SK-N-SH (cell line): ENCODE measurements around the gene PPP1R36. TPM values are rescaled to one million over a fixed set of nuclear protein-coding genes. Genes with fewer than 3 reads are reported as not detected.

Experiments used
- CTCF ChIA-PET: fragments of 300-600, 350-600 bp; formaldehyde crosslinking; extraction: SDS; loops from one replicate; lab custom pipeline; 2021; lab: Yijun Ruan, JAX
- POLR2A ChIA-PET: fragments of 350-600 bp; sonication (Branson Sonifier 250); formaldehyde crosslinking; extraction: SDS; loops from one replicate; lab custom pipeline; 2020; ENCODE audit warnings: antibody characterized with exemption, inconsistent platforms; lab: Yijun Ruan, JAX
- DNase-seq: peaks from one replicate; pipeline ENCODE4 v3.0.0; 2012
- H2AFZ ChIP-seq: fragments of 200-600 bp; sonication (generic); 2 replicates; pipeline ENCODE4 v1.8.1; 2016; ENCODE audit warnings: antibody characterized with exemption, mild to moderate bottlenecking, low read depth
- H3F3A ChIP-seq: fragments of 200-600 bp; sonication (generic); replicated peaks from 2 replicates; pipeline ENCODE3; 2016; ENCODE audit warnings: antibody characterized with exemption, mild to moderate bottlenecking; ENCODE audit not compliant: insufficient read depth
- H3K27ac ChIP-seq, 2 experiments: fragments of 200-500 bp in 1 of 2; fragments of 200-600 bp in 1 of 2; sonication (Bioruptor generic) in 1 of 2; sonication (generic), shearing (Covaris generic) in 1 of 2; 2 replicates each; pipeline versions ENCODE4 v1.5.1 to v1.6.1; 2014 to 2016; ENCODE audit warnings: low read depth in 2 of 2, inconsistent platforms in 1 of 2, low read length in 1 of 2, mild to moderate bottlenecking in 1 of 2, mixed read lengths in 1 of 2
- H3K27me3 ChIP-seq: fragments of 200-600 bp; sonication (generic), shearing (Covaris generic); 2 replicates; pipeline ENCODE4 v1.6.1; 2016; ENCODE audit warnings: mixed run types; ENCODE audit not compliant: insufficient read depth
- H3K36me3 ChIP-seq, 2 experiments: fragments of 200-500 bp in 1 of 2; fragments of 200-600 bp in 1 of 2; sonication (Bioruptor generic) in 1 of 2; sonication (generic) in 1 of 2; replicated peaks in 1 of 2; 2 replicates each; pipeline versions ENCODE3 to v1.5.1; 2014 to 2016; ENCODE audit warnings: low read length in 1 of 2, mild to moderate bottlenecking in 1 of 2; ENCODE audit not compliant: insufficient read depth in 2 of 2, control insufficient read depth in 1 of 2
- H3K4me1 ChIP-seq, 2 experiments: fragments of 200-500 bp in 1 of 2; fragments of 200-600 bp in 1 of 2; sonication (Bioruptor generic) in 1 of 2; sonication (generic), shearing (Covaris generic) in 1 of 2; 2 replicates each; pipeline versions ENCODE4 v1.5.1 to v1.6.1; 2014 to 2016; ENCODE audit warnings: low read depth in 1 of 2, low read length in 1 of 2, mixed run types in 1 of 2; ENCODE audit not compliant: insufficient read depth in 2 of 2, control insufficient read depth in 1 of 2
- H3K4me2 ChIP-seq: fragments of 200-600 bp; sonication (generic), shearing (Covaris generic); 2 replicates; pipeline ENCODE4 v1.6.1; 2017; ENCODE audit warnings: mixed run types
- H3K4me3 ChIP-seq, 2 experiments: fragments of 200-500 bp in 1 of 2; fragments of 200-600 bp in 1 of 2; sonication (Bioruptor generic) in 1 of 2; sonication (generic), shearing (Covaris generic) in 1 of 2; 2 replicates each; pipeline versions ENCODE4 v1.5.1 to v1.8.1; 2014 to 2016; ENCODE audit warnings: low read depth in 2 of 2, inconsistent platforms in 1 of 2, low read length in 1 of 2, mild to moderate bottlenecking in 1 of 2, mixed read lengths in 1 of 2, moderate library complexity in 1 of 2
- H3K79me2 ChIP-seq: fragments of 200-600 bp; sonication (generic); 2 replicates; pipeline ENCODE4 v1.8.1; 2017; ENCODE audit warnings: mild to moderate bottlenecking; ENCODE audit not compliant: insufficient read depth
- H3K9ac ChIP-seq: fragments of 200-600 bp; sonication (generic); 2 replicates; pipeline ENCODE4 v1.6.1; 2017; ENCODE audit warnings: mixed run types
- H3K9me2 ChIP-seq: fragments of 200-600 bp; sonication (generic); 2 replicates; pipeline ENCODE4 v1.6.1; 2017; ENCODE audit warnings: mixed run types
- H3K9me3 ChIP-seq: fragments of 200-600 bp; sonication (generic); 2 replicates; pipeline ENCODE4 v1.6.1; 2017; ENCODE audit warnings: mixed run types, mild to moderate bottlenecking, moderate library complexity
- H4K20me1 ChIP-seq: fragments of 200-600 bp; sonication (generic); 2 replicates; pipeline ENCODE4 v1.6.1; 2017; ENCODE audit warnings: mild to moderate bottlenecking, mixed run types; ENCODE audit not compliant: insufficient read depth
- ELF1 ChIP-seq: IDR thresholded peaks from 2 replicates; pipeline ENCODE4 v1.4.0; 2012
- FOXM1 ChIP-seq: IDR thresholded peaks from 2 replicates; pipeline ENCODE4 v1.4.0; 2012; ENCODE audit warnings: low read depth, mild to moderate bottlenecking
- GATA2 ChIP-seq: sonication (generic); formaldehyde crosslinking; IDR thresholded peaks from 2 replicates; pipeline ENCODE4 v1.5.0; 2020; ENCODE audit warnings: mild to moderate bottlenecking, missing genetic modification reagents
- MXI1 ChIP-seq: IDR thresholded peaks from 2 replicates; pipeline ENCODE4 v1.6.1; 2012; ENCODE audit warnings: mild to moderate bottlenecking, low read depth, low read length, improper control_type of control experiment
- NFIC ChIP-seq: IDR thresholded peaks from 2 replicates; pipeline ENCODE4 v1.4.0; 2012; ENCODE audit warnings: borderline replicate concordance
- NRF1 ChIP-seq: IDR thresholded peaks from 2 replicates; pipeline ENCODE4 v1.6.1; 2012; ENCODE audit warnings: low read depth, mild to moderate bottlenecking, low read length
- RFX5 ChIP-seq: IDR thresholded peaks from 2 replicates; pipeline ENCODE4 v1.6.1; 2012; ENCODE audit warnings: mild to moderate bottlenecking, improper control_type of control experiment, low read length
- RXRA ChIP-seq: IDR thresholded peaks from 2 replicates; pipeline ENCODE4 v1.4.0; 2012; ENCODE audit warnings: low read depth, mild to moderate bottlenecking, borderline replicate concordance
- TAF1 ChIP-seq: IDR thresholded peaks from 2 replicates; pipeline ENCODE4 v1.6.1; 2012; ENCODE audit warnings: low read depth, mild to moderate bottlenecking, low read length, moderate library complexity, borderline replicate concordance
- TCF12 ChIP-seq: IDR thresholded peaks from 2 replicates; pipeline ENCODE4 v1.4.0; 2012
- TEAD4 ChIP-seq: IDR thresholded peaks from 2 replicates; pipeline ENCODE4 v1.4.0; 2012; ENCODE audit warnings: mild to moderate bottlenecking, borderline replicate concordance; ENCODE audit not compliant: insufficient read depth
- WGBS: methylation state at CpG from one replicate; pipeline ENCODE4 v1.1.6; 2017; ENCODE audit warnings: low lambda C conversion rate; 5-methylcytosine and 5-hydroxymethylcytosine counted together
- polyA plus RNA-seq, 3 experiments: library from polyadenylated mRNA; depleted of rRNA; stranded (reverse); fragments of >200 nt; gene quantifications; 2 replicates each; pipeline ENCODE4 v1.2.3, GENCODE V29; 2012
- TF ChIP-seq, protein P1 (sequence below): fragments of 200-600 bp; sonication (generic); IDR thresholded peaks from 2 replicates; pipeline ENCODE4 v1.6.1; 2017; ENCODE audit warnings: antibody characterized with exemption, mild to moderate bottlenecking, moderate library complexity
- TF ChIP-seq, protein P2 (sequence below): IDR thresholded peaks from 2 replicates; pipeline ENCODE4 v1.4.0; 2012; ENCODE audit warnings: low read depth, borderline replicate concordance
- TF ChIP-seq, protein P3 (sequence below): IDR thresholded peaks from 2 replicates; pipeline ENCODE4 v1.6.1; 2012; ENCODE audit warnings: mild to moderate bottlenecking, low read depth, low read length, moderate library complexity

Gene PPP1R36
- polyA plus RNA-seq, 1 of the 3 experiments (the other 2 are of a cell fraction): 0.08 TPM

- no peak for DNase-seq
- Histone ChIP-seq H3F3A (peaks cover 14% of the 10 kb centered on the region), H2AFZ (no peak overlapping the region), H3K4me1 (peaks cover 14 to 27% of the 10 kb centered on the region in 2 experiments; a peak in 3 of 4 replicates), H3K4me2 (peak overlapping the region; percentile 98), H3K27ac (no peak overlapping the region), H3K27me3 (no peaks in the 10 kb centered on the region), H3K9me2 (no peaks in the 10 kb centered on the region), H3K9me3 (no peaks in the 10 kb centered on the region), H4K20me1 (peaks cover 67% of the 10 kb centered on the region), H3K9ac (no peak overlapping the region), H3K36me3 (peaks cover under 1 to 7% of the 10 kb centered on the region in 2 experiments), H3K79me2 (peaks cover 90% of the 10 kb centered on the region), H3K4me3 (no peak overlapping the region)
- ChIA-PET POLR2A (no interaction called here), CTCF (interaction anchor here (1.5 to 2.1 kb wide), 3 partner anchors 28 to 164 kb away, joined by 3 to 8 read pairs (median 7); no protein-coding TSS in a partner anchor)
- WGBS: 74% methylated on average over 4 of the region's 4 CpGs
- TF ChIP-seq, protein P1, sequence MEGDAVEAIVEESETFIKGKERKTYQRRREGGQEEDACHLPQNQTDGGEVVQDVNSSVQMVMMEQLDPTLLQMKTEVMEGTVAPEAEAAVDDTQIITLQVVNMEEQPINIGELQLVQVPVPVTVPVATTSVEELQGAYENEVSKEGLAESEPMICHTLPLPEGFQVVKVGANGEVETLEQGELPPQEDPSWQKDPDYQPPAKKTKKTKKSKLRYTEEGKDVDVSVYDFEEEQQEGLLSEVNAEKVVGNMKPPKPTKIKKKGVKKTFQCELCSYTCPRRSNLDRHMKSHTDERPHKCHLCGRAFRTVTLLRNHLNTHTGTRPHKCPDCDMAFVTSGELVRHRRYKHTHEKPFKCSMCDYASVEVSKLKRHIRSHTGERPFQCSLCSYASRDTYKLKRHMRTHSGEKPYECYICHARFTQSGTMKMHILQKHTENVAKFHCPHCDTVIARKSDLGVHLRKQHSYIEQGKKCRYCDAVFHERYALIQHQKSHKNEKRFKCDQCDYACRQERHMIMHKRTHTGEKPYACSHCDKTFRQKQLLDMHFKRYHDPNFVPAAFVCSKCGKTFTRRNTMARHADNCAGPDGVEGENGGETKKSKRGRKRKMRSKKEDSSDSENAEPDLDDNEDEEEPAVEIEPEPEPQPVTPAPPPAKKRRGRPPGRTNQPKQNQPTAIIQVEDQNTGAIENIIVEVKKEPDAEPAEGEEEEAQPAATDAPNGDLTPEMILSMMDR: no peak
- TF ChIP-seq RFX5 (no peak), GATA2 (CRISPR knock-in tag) (no peak), TEAD4 (no peak), TCF12 (no peak), RXRA (no peak)
- TF ChIP-seq, protein P2, sequence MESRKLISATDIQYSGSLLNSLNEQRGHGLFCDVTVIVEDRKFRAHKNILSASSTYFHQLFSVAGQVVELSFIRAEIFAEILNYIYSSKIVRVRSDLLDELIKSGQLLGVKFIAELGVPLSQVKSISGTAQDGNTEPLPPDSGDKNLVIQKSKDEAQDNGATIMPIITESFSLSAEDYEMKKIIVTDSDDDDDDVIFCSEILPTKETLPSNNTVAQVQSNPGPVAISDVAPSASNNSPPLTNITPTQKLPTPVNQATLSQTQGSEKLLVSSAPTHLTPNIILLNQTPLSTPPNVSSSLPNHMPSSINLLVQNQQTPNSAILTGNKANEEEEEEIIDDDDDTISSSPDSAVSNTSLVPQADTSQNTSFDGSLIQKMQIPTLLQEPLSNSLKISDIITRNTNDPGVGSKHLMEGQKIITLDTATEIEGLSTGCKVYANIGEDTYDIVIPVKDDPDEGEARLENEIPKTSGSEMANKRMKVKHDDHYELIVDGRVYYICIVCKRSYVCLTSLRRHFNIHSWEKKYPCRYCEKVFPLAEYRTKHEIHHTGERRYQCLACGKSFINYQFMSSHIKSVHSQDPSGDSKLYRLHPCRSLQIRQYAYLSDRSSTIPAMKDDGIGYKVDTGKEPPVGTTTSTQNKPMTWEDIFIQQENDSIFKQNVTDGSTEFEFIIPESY: no peak
These were observed 42.2 kb upstream of the PPP1R36 start for GRCh38 chr14:64507376-64508156.

DNA sequence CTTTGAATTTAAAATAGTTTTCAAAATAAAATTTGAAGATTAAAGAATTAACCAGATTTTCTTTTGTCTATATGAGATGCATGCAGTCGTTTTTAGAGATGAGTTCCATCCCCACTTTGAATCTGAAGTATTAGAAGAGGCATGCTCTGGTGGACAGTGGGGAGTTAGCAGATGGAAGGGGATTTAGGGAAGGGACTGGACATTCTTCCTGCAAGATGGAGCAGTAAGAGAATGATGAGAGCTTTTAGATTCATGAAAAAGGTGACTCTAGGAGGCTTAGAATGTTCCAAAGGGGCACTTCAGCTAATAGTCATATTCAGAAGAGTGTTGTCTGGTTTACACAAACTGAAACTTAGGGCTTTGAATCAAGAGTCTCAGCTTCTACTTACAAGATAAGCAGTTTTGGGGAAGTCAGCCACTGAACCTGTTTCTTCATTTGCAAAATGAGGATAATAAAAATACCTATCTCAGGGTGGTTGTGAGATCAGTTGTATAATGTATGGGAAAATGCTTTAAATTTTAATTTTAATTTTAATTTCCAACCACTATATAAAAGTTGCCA is 41.5 kb upstream of the PPP1R36 start:
- ChIA-PET POLR2A (no interaction called here), CTCF (interaction anchor here (1.1 to 4.2 kb wide), 5 partner anchors 14 to 165 kb away, joined by 3 to 48 read pairs (median 7); no protein-coding TSS in a partner anchor)
- Histone ChIP-seq H3K4me1 (peaks cover 13 to 25% of the 10 kb centered on the region in 2 experiments; a peak in 3 of 4 replicates), H3K4me2 (no peak overlapping the region), H4K20me1 (peaks cover 75% of the 10 kb centered on the region), H3K27ac (no peak overlapping the region), H3K36me3 (peaks cover 5 to 13% of the 10 kb centered on the region in 2 experiments), H3K27me3 (no peaks in the 10 kb centered on the region), H2AFZ (no peak overlapping the region), H3K79me2 (peaks cover 91% of the 10 kb centered on the region), H3K4me3 (no peak overlapping the region), H3K9ac (no peak overlapping the region), H3F3A (peaks cover 7% of the 10 kb centered on the region), H3K9me3 (no peaks in the 10 kb centered on the region), H3K9me2 (no peaks in the 10 kb centered on the region)
- no peak for DNase-seq
- TF ChIP-seq TAF1 (no peak), NFIC (no peak), MXI1 (no peak), ELF1 (no peak), FOXM1 (no peak), NRF1 (no peak)
- TF ChIP-seq, protein P3, sequence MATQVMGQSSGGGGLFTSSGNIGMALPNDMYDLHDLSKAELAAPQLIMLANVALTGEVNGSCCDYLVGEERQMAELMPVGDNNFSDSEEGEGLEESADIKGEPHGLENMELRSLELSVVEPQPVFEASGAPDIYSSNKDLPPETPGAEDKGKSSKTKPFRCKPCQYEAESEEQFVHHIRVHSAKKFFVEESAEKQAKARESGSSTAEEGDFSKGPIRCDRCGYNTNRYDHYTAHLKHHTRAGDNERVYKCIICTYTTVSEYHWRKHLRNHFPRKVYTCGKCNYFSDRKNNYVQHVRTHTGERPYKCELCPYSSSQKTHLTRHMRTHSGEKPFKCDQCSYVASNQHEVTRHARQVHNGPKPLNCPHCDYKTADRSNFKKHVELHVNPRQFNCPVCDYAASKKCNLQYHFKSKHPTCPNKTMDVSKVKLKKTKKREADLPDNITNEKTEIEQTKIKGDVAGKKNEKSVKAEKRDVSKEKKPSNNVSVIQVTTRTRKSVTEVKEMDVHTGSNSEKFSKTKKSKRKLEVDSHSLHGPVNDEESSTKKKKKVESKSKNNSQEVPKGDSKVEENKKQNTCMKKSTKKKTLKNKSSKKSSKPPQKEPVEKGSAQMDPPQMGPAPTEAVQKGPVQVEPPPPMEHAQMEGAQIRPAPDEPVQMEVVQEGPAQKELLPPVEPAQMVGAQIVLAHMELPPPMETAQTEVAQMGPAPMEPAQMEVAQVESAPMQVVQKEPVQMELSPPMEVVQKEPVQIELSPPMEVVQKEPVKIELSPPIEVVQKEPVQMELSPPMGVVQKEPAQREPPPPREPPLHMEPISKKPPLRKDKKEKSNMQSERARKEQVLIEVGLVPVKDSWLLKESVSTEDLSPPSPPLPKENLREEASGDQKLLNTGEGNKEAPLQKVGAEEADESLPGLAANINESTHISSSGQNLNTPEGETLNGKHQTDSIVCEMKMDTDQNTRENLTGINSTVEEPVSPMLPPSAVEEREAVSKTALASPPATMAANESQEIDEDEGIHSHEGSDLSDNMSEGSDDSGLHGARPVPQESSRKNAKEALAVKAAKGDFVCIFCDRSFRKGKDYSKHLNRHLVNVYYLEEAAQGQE: no peak
- TF ChIP-seq, protein P2: no peak
- WGBS: 59% methylated on average over 1 of the region's 1 CpG
